Measurements from ENCODE around the gene RSRC1.

GRCh38 chr3:158506456-158506855 is 396.6 kb downstream of the RSRC1 start:
- TF ChIP-seq CTCF (IDR thresholded peaks at IDR 0.05) (no peak), POLR2A (IDR thresholded peaks at IDR 0.05) (no peak), POLR2AphosphoS5 (IDR thresholded peaks at IDR 0.05; ENCODE audit: insufficient read depth in 1 of 2, low read depth in 1 of 2) (no peak)
